GM12874 (cell line): ENCODE data around the gene PVALEF.

Source experiments
- CTCF ChIP-seq: IDR thresholded peaks from 2 replicates; pipeline ENCODE4 v1.5.1; 2011; ENCODE audit warnings: low read depth, mild to moderate bottlenecking, control low read depth, low read length, moderate library complexity; ENCODE audit not compliant: insufficient read depth

Gene PVALEF

DNA sequence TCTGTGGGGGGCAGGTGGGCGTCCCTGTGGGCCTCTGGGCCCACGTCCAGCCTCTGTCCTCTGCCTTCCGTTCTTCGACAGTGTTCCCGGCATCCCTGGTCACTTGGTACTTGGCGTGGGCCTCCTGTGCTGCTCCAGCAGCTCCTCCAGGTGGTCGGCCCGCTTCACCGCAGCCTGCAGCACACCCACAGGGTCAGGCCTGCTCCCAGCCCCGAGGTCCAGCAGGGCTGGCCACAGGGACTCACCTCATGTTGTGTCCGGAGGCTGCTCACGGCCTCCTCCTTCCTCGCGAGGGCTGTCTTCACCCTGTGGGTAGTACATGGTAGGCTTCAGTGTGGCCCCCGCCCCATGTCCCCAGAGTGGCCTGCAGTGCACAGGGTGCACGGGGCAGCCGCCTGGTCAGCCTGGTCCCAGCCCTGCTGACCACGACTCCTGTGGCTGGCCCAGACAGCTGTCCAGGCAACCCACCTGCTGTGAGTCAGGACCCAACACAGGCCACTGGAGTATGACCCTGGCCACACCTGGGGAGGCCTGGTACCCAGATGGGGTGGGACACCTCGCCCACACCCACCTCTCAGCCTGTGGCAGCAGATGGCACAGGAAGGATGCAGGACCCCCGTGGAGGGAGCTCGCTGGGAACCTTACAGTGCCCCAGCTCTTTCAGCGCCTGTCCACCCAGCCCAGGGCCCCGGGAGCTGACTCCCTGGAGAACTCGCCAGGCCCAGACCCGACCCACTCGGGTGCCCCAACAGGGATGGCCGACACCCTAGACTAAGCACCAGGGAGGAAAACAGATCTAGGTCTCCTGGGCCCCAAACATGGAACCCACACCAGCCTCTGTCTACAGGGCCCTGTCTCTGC is 24.6 kb downstream of the PVALEF start:
- no peak for TF ChIP-seq CTCF

DNA sequence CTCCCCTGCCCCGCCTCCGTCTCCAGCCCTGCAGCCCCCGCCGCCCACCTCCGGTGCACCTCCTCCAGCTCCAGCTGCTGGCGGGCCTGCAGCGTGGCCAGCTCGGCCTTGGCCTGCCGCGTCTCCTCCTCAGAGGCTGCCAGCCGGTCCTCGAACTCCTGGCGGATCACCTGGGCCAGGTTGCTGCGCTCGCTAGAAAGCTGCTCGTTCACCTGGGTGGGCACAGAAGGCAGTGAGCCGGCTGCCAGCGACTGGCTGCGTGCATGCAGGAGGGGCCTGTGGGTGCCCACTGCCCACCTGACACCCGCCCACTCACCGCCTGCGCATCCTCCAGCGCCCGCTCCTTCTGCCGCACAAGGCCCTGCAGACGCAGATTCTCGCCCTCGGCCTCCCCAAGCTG is 25.3 kb downstream of the PVALEF start:
- no peak for TF ChIP-seq CTCF

- no peak for TF ChIP-seq CTCF
These were observed 25.8 kb downstream of the PVALEF start for GRCh38 chr17:81191116-81191515.

DNA sequence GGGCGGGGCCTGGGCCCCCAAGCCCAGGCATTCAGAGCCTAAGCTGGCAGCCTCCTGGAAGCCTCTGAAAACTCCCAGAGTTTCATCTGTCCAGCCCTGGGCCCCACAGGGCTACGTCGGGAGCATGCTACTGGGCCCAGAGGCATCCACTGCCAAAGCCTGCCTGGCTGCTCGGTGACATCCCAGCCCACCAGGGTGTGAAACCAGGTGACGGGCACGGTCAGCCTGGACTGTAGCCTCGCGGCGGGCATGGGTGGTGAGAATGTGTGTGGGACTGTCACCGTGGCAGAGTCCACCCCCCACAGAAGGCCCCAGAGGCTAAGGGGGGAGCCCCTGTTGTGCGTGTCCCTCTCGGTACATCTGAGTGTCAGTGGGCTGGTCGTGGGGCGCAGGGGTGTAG is 26.3 kb downstream of the PVALEF start:
- no peak for TF ChIP-seq CTCF

DNA sequence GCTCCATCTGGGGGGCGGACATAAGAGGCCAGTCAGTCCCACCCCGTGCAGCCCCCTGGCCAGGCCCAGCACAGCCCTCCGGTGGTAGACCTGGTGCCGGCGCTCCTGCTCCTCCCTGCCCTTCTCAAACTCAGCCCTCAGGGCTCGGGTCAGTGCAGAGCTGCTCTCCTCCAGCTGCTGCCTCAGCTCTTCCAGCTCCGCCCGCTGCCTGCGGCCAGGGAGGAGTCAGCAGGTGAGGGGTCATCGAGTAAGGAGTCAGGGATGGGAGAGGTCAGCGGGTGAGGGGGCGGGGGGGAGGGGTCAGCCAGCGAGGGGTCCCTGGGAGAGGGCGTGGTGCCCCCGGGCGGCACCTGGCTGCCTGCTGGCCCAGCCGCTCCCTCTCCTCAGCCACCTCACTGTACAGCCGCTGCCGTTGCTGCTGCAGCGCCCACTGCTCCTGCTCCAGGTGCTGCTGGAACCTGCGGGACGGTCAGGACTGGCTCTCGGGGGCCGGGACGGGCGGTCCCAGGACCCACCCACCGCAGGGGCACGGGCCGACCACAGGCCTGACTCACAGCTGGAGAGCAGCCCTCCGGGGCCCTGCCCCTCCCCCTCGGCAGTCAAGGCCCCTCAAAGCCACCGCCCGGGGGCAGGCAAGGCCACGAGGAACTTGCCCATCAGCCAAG is 27.2 kb downstream of the PVALEF start:
- no peak for TF ChIP-seq CTCF

DNA sequence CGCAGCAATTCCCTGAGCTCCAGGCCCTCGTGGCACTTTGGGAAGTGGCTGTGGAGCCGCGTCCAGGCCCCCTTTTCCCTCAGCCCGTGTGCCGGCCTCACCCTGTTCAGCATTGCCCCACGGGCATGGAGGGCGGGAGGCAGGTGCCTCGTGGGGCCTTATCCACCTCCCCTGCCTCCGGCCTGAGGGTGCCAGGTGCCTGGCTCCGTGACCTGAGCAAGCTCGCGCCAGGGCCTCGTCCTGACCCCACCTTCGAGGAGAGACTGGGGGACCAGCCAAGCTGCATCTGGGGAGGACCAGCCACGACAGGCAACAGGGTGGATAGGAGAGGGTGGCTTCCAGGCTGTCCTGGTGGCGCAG is 27.7 kb downstream of the PVALEF start:
- no peak for TF ChIP-seq CTCF

GRCh38 chr17:81193470-81194224 is 28.3 kb downstream of the PVALEF start:
- no peak for TF ChIP-seq CTCF
